Neuronal stem cell (in vitro differentiated cells): ENCODE measurements around the gene APOL2.

Source experiments
- DNase-seq: peaks from one replicate; pipeline ENCODE4 v3.0.0-alpha.2; 2013; ENCODE audit warnings: low spot score
- H2AFZ ChIP-seq: one replicate; pipeline ENCODE4 v1.6.1; 2013; ENCODE audit warnings: mild to moderate bottlenecking, low read length, inconsistent platforms
- H2AK5ac ChIP-seq: 2 replicates; pipeline ENCODE4 v1.6.1; 2013; ENCODE audit warnings: low read depth, mild to moderate bottlenecking, inconsistent platforms, low read length, moderate library complexity, mixed read lengths
- H2BK120ac ChIP-seq: 2 replicates; pipeline ENCODE4 v1.6.1; 2013; ENCODE audit warnings: low read depth, mild to moderate bottlenecking, inconsistent platforms, low read length, moderate library complexity, mixed read lengths
- H2BK12ac ChIP-seq: one replicate; pipeline ENCODE4 v1.6.1; 2013; ENCODE audit warnings: low read length, inconsistent platforms
- H2BK15ac ChIP-seq: 2 replicates; pipeline ENCODE4 v1.6.1; 2013; ENCODE audit warnings: mild to moderate bottlenecking, low read length, inconsistent platforms, mixed read lengths
- H2BK5ac ChIP-seq: one replicate; pipeline ENCODE4 v1.6.1; 2013; ENCODE audit warnings: inconsistent platforms, mild to moderate bottlenecking, low read length, moderate library complexity
- H3K14ac ChIP-seq: one replicate; pipeline ENCODE4 v1.6.1; 2013; ENCODE audit warnings: low read length, inconsistent platforms
- H3K18ac ChIP-seq: 2 replicates; pipeline ENCODE4 v1.6.1; 2013; ENCODE audit warnings: low read length, inconsistent platforms
- H3K23ac ChIP-seq: 2 replicates; pipeline ENCODE4 v1.6.1; 2013; ENCODE audit warnings: low read depth, mild to moderate bottlenecking, mixed read lengths, low read length, inconsistent platforms; ENCODE audit not compliant: poor library complexity
- H3K27ac ChIP-seq: replicated peaks from 3 replicates; pipeline ENCODE4 v1.5.1; 2013; ENCODE audit warnings: low read length, inconsistent platforms
- H3K27me3 ChIP-seq, 3 experiments: 2 replicates each; pipeline ENCODE4 v1.6.1; 2013; ENCODE audit warnings: low read length in 3 of 3, mild to moderate bottlenecking in 2 of 3, inconsistent platforms in 1 of 3, low read depth in 1 of 3, mixed read lengths in 1 of 3, moderate library complexity in 1 of 3; ENCODE audit not compliant: control insufficient read depth in 3 of 3, insufficient read depth in 3 of 3
- H3K36me3 ChIP-seq, 2 donors: replicated peaks in 1 of 2; 2 replicates each; pipeline ENCODE4 v1.6.1; 2013; ENCODE audit warnings: low read length in 2 of 2; ENCODE audit not compliant: control insufficient read depth in 2 of 2, insufficient read depth in 2 of 2
- H3K4ac ChIP-seq: 2 replicates; pipeline ENCODE4 v1.6.1; 2013; ENCODE audit warnings: inconsistent platforms, mild to moderate bottlenecking, low read length, moderate library complexity
- H3K4me1 ChIP-seq, 2 donors: 1 replicate in 1 of 2; 2 replicates in 1 of 2; pipeline ENCODE4 v1.6.1; 2013; ENCODE audit warnings: low read length in 2 of 2, low read depth in 1 of 2; ENCODE audit not compliant: control insufficient read depth in 2 of 2, insufficient read depth in 1 of 2
- H3K4me2 ChIP-seq: one replicate; pipeline ENCODE4 v1.6.1; 2013; ENCODE audit warnings: mild to moderate bottlenecking, low read length, inconsistent platforms; ENCODE audit not compliant: insufficient read depth, poor library complexity, severe bottlenecking
- H3K4me3 ChIP-seq, 2 donors: 2 replicates each; pipeline ENCODE4 v1.5.1; 2013; ENCODE audit warnings: low read length in 2 of 2, mild to moderate bottlenecking in 2 of 2, inconsistent platforms in 1 of 2, moderate library complexity in 1 of 2
- H3K79me1 ChIP-seq: one replicate; pipeline ENCODE4 v1.6.1; 2013; ENCODE audit warnings: low read depth, mild to moderate bottlenecking, inconsistent platforms, low read length, moderate library complexity
- H3K9ac ChIP-seq: one replicate; pipeline ENCODE4 v1.6.1; 2013; ENCODE audit warnings: mild to moderate bottlenecking, low read depth, low read length, inconsistent platforms; ENCODE audit not compliant: poor library complexity
- H3K9me3 ChIP-seq, 2 donors: replicated peaks in 1 of 2; 2 replicates each; pipeline versions ENCODE3 to v1.6.1; 2013; ENCODE audit warnings: low read length in 2 of 2, mild to moderate bottlenecking in 2 of 2, inconsistent platforms in 1 of 2, low read depth in 1 of 2, mixed read lengths in 1 of 2, moderate library complexity in 1 of 2; ENCODE audit not compliant: control insufficient read depth in 2 of 2, insufficient read depth in 1 of 2
- H4K8ac ChIP-seq: one replicate; pipeline ENCODE4 v1.6.1; 2013; ENCODE audit warnings: low read depth, mild to moderate bottlenecking, inconsistent platforms, low read length, moderate library complexity
- H4K91ac ChIP-seq: one replicate; pipeline ENCODE4 v1.6.1; 2013; ENCODE audit warnings: low read length, low read depth, mild to moderate bottlenecking, inconsistent platforms; ENCODE audit not compliant: poor library complexity
- WGBS, 2 donors: extraction: QIAGEN DNeasy Blood & Tissue Kit; methylation state at CpG; one replicate each; pipeline ENCODE4 v1.1.7; 2013; ENCODE audit warnings: missing lambda C conversion rate in 2 of 2, mixed read lengths in 1 of 2; ENCODE audit not compliant: insufficient read length in 2 of 2, insufficient replicate concordance in 1 of 2; ENCODE audit errors: extremely low coverage in 2 of 2; 5-methylcytosine and 5-hydroxymethylcytosine counted together

Gene APOL2

GRCh38 chr22:36198536-36198935 lies 40.8 kb downstream of the APOL2 start:
- no peaks in the 10 kb centered on the region for H3K79me1 ChIP-seq
- no CpG with 5 or more reads among the region's 3 CpGs for WGBS, 2 donors
- no peak overlapping the region for H4K91ac ChIP-seq
- H2BK5ac ChIP-seq: peak overlapping the region; percentile 62
- DNase-seq: no peak
- peak overlapping the region; percentile 30 for H2BK12ac ChIP-seq
- no peak overlapping the region for H3K4ac ChIP-seq
- H3K14ac ChIP-seq: peak overlapping the region; percentile 63
- H4K8ac ChIP-seq: no peak overlapping the region
- H3K4me1 ChIP-seq: peaks cover 20 to 36% of the 10 kb centered on the region in 2 donors
- H3K4me2 ChIP-seq: no peak overlapping the region
- H3K23ac ChIP-seq: no peak overlapping the region
- H2BK120ac ChIP-seq: peak overlapping the region; percentile 44
- H2BK15ac ChIP-seq: peak overlapping the region; percentile 94
- no peak overlapping the region for H3K27ac ChIP-seq
- H3K9me3 ChIP-seq: no peaks in the 10 kb centered on the region
- no peaks in the 10 kb centered on the region for H3K36me3 ChIP-seq
- peak overlapping the region; percentile 88 for H3K18ac ChIP-seq
- peak overlapping the region; percentile 99 for H2AK5ac ChIP-seq
- no peak overlapping the region for H3K9ac ChIP-seq
- H3K4me3 ChIP-seq: no peak overlapping the region
- H3K27me3 ChIP-seq: no peaks in the 10 kb centered on the region
- peak overlapping the region; percentile 86 for H2AFZ ChIP-seq

GRCh38 chr22:36197514-36198146 lies 41.7 kb downstream of the APOL2 start:
- H4K91ac ChIP-seq: no peak overlapping the region
- peak overlapping the region; percentile 84 for H3K27ac ChIP-seq
- no CpG with 5 or more reads among the region's 8 CpGs for WGBS, 2 donors
- H3K36me3 ChIP-seq: no peaks in the 10 kb centered on the region
- H3K79me1 ChIP-seq: no peaks in the 10 kb centered on the region
- DNase-seq: peak; percentile 30
- H2BK15ac ChIP-seq: peak overlapping the region; percentile 40
- H2BK12ac ChIP-seq: peak overlapping the region; percentile 50
- H3K4me3 ChIP-seq: peak overlapping the region in 1 of 2 donors; percentile 16
- H3K4ac ChIP-seq: no peak overlapping the region
- no peak overlapping the region for H3K4me2 ChIP-seq
- no peak overlapping the region for H3K23ac ChIP-seq
- peak overlapping the region; percentile 21 for H3K14ac ChIP-seq
- H2BK120ac ChIP-seq: peak overlapping the region; percentile 97
- H3K4me1 ChIP-seq: peaks cover 20 to 36% of the 10 kb centered on the region in 2 donors
- H2AK5ac ChIP-seq: peak overlapping the region; percentile 77
- no peaks in the 10 kb centered on the region for H3K27me3 ChIP-seq
- H3K9me3 ChIP-seq: no peaks in the 10 kb centered on the region
- H2BK5ac ChIP-seq: peak overlapping the region; percentile 76
- peak overlapping the region; percentile 73 for H4K8ac ChIP-seq
- peak overlapping the region; percentile 59 for H3K18ac ChIP-seq
- peak overlapping the region; percentile 86 for H2AFZ ChIP-seq
- no peak overlapping the region for H3K9ac ChIP-seq

- no peak overlapping the region for H3K4ac ChIP-seq
- H3K79me1 ChIP-seq: no peaks in the 10 kb centered on the region
- H3K27ac ChIP-seq: peak overlapping the region; percentile 84
- peaks cover 20 to 38% of the 10 kb centered on the region in 2 donors for H3K4me1 ChIP-seq
- no peak overlapping the region for H3K23ac ChIP-seq
- H3K9ac ChIP-seq: no peak overlapping the region
- H3K4me2 ChIP-seq: peak overlapping the region; percentile 32
- H3K27me3 ChIP-seq: no peaks in the 10 kb centered on the region
- peak overlapping the region in 1 of 2 donors; percentile 33 for H3K4me3 ChIP-seq
- H2AK5ac ChIP-seq: no peak overlapping the region
- no peaks in the 10 kb centered on the region for H3K9me3 ChIP-seq
- H3K36me3 ChIP-seq: no peaks in the 10 kb centered on the region
- peak; percentile 79 for DNase-seq
- no peak overlapping the region for H4K91ac ChIP-seq
- no peak overlapping the region for H2BK12ac ChIP-seq
- H2BK15ac ChIP-seq: no peak overlapping the region
- H4K8ac ChIP-seq: no peak overlapping the region
- H2BK120ac ChIP-seq: no peak overlapping the region
- peak overlapping the region; percentile 31 for H3K18ac ChIP-seq
- H2AFZ ChIP-seq: peak overlapping the region; percentile 86
- H2BK5ac ChIP-seq: no peak overlapping the region
- no peak overlapping the region for H3K14ac ChIP-seq
- WGBS, 2 donors: no CpG with 5 or more reads among the region's 5 CpGs
Observed at GRCh38 chr22:36197065-36197440, 42.3 kb downstream of the APOL2 start.

DNA sequence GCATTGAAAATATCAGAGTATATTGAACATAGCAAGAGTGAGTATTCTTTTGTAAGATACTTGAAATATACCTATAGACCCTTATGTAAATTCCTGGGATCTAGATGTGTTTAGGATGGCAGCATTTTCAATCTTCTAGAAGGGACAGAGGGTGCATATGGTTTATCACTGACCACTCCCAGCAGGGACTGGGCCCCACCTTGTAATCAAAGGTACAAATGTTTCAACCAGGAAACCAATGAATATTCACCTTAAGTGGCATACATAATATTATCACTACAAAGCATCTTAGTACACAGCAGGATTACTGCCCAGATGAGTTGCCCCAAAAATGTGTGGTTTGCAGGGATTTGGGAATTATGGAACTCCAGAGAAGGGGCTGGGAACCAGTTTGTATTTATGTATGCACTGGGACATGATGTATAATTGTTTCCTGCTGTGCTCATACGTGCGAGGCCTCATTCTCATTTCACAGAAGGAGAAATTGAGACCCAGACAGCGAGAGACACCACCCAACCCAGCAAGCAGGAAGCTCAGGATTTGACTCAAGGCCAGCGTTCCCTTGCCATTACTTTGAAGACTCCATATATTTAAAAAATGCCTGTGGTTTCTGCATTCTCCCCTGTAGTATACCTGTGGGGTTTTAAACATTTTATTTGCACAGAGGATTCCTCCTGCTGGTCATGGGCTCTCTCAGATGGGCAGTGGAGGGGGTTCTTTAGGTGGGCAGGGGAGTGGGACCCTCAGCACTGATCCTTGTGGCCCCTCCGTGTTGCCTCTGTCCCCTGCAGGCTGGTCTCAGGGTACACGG lies 42.9 kb downstream of the APOL2 start:
- no peak overlapping the region for H3K23ac ChIP-seq
- no peak overlapping the region for H3K14ac ChIP-seq
- H3K4me3 ChIP-seq: peak overlapping the region in 1 of 2 donors; percentile 33
- H2BK5ac ChIP-seq: no peak overlapping the region
- no peak overlapping the region for H3K9ac ChIP-seq
- no peak overlapping the region for H2BK12ac ChIP-seq
- H3K4ac ChIP-seq: no peak overlapping the region
- no peak for DNase-seq
- H2BK120ac ChIP-seq: no peak overlapping the region
- no peak overlapping the region for H4K8ac ChIP-seq
- peak overlapping the region; percentile 86 for H2AFZ ChIP-seq
- H3K4me2 ChIP-seq: no peak overlapping the region
- no peak overlapping the region for H2BK15ac ChIP-seq
- peak overlapping the region; percentile 31 for H3K18ac ChIP-seq
- no CpG with 5 or more reads among the region's 6 CpGs for WGBS, 2 donors
- H3K27me3 ChIP-seq: no peaks in the 10 kb centered on the region
- H3K27ac ChIP-seq: peak overlapping the region; percentile 55
- peaks cover 17 to 36% of the 10 kb centered on the region in 2 donors for H3K4me1 ChIP-seq
- no peaks in the 10 kb centered on the region for H3K36me3 ChIP-seq
- no peak overlapping the region for H2AK5ac ChIP-seq
- H3K9me3 ChIP-seq: no peaks in the 10 kb centered on the region
- no peak overlapping the region for H4K91ac ChIP-seq
- H3K79me1 ChIP-seq: no peaks in the 10 kb centered on the region
